C4-2B (cell line): Measurements from ENCODE around the gene ERCC2.

Source experiments
- CTCF ChIP-seq: fragments of 450-650 bp; conservative IDR thresholded peaks from 2 replicates; pipeline ENCODE4 v1.5.1; 2017; ENCODE audit warnings: mild to moderate bottlenecking
- ZFX ChIP-seq: fragments of 450-650 bp; IDR thresholded peaks from 2 replicates; pipeline ENCODE4 v1.6.1; 2017

GRCh38 chr19:45342911-45343310 is 27.5 kb downstream of the ERCC2 start:
- TF ChIP-seq CTCF = no peak
- TF ChIP-seq ZFX = no peak
